CD14-positive monocyte (primary cell): Measurements from ENCODE around the gene TPRN. TPM values are rescaled to one million over a fixed set of nuclear protein-coding genes. Genes with fewer than 3 reads are reported as not detected.

Experiments used
- DNase-seq, 3 donors: peaks; one replicate each; pipeline ENCODE4 v3.0.0-alpha.2; 2011 to 2022
- H2AFZ ChIP-seq: 2 replicates; pipeline ENCODE4 v1.6.0; 2012; ENCODE audit warnings: mild to moderate bottlenecking, low read depth, low read length, inconsistent platforms; ENCODE audit not compliant: insufficient read depth, poor library complexity, severe bottlenecking
- H3K27ac ChIP-seq, 2 donors: 1 replicate in 1 of 2; 2 replicates in 1 of 2; pipeline ENCODE4 v1.5.1; 2012 to 2013; ENCODE audit warnings: low read length in 2 of 2, control low read depth in 1 of 2, inconsistent platforms in 1 of 2, low read depth in 1 of 2, mild to moderate bottlenecking in 1 of 2
- H3K27me3 ChIP-seq, 2 donors: one replicate each; pipeline versions ENCODE4 v1.6.0 to v1.6.1; 2011 to 2013; ENCODE audit warnings: low read length in 2 of 2; ENCODE audit not compliant: control insufficient read depth in 2 of 2, insufficient read depth in 2 of 2
- H3K36me3 ChIP-seq, 2 donors: replicated peaks in 1 of 2; 1 replicate in 1 of 2; 2 replicates in 1 of 2; pipeline versions ENCODE4 v1.5.1 to v1.6.1; 2012 to 2013; ENCODE audit warnings: low read length in 2 of 2, control low read depth in 1 of 2, inconsistent platforms in 1 of 2, mild to moderate bottlenecking in 1 of 2; ENCODE audit not compliant: insufficient read depth in 2 of 2, control insufficient read depth in 1 of 2
- H3K4me1 ChIP-seq, 2 donors: 1 replicate in 1 of 2; 2 replicates in 1 of 2; pipeline versions ENCODE4 v1.5.1 to v1.6.1; 2012 to 2013; ENCODE audit warnings: low read length in 2 of 2, control low read depth in 1 of 2, inconsistent platforms in 1 of 2, mild to moderate bottlenecking in 1 of 2, moderate library complexity in 1 of 2; ENCODE audit not compliant: insufficient read depth in 2 of 2, control insufficient read depth in 1 of 2
- H3K4me2 ChIP-seq: replicated peaks from 2 replicates; pipeline ENCODE3; 2012; ENCODE audit warnings: low read length, moderate library complexity, mild to moderate bottlenecking; ENCODE audit not compliant: poor library complexity, severe bottlenecking; ENCODE audit errors: extremely low read depth
- H3K4me3 ChIP-seq, 3 experiments: fragments of 200-600 bp in 1 of 3; sonication (generic) in 1 of 3; replicated peaks in 1 of 3; 1 replicate in 2 of 3; 2 replicates in 1 of 3; pipeline ENCODE4 v1.5.1; 2011 to 2013; ENCODE audit warnings: low read length in 3 of 3, mild to moderate bottlenecking in 3 of 3, control low read depth in 2 of 3, low read depth in 2 of 3, inconsistent platforms in 1 of 3, moderate library complexity in 1 of 3
- H3K79me2 ChIP-seq: 2 replicates; pipeline ENCODE4 v1.6.0; 2012; ENCODE audit warnings: mild to moderate bottlenecking, control low read depth, inconsistent platforms, low read length, moderate library complexity; ENCODE audit not compliant: insufficient read depth
- H3K9ac ChIP-seq: 2 replicates; pipeline ENCODE4 v1.6.0; 2017; ENCODE audit warnings: low read length, mild to moderate bottlenecking; ENCODE audit not compliant: insufficient read depth, poor library complexity, severe bottlenecking
- H3K9me3 ChIP-seq, 2 donors: replicated peaks in 1 of 2; 1 replicate in 1 of 2; 2 replicates in 1 of 2; pipeline versions ENCODE4 v1.5.1 to v1.6.1; 2012 to 2013; ENCODE audit warnings: low read length in 2 of 2, control low read depth in 1 of 2; ENCODE audit not compliant: control insufficient read depth in 1 of 2, insufficient read depth in 1 of 2
- H4K20me1 ChIP-seq: 2 replicates; pipeline ENCODE4 v1.6.0; 2012; ENCODE audit warnings: mild to moderate bottlenecking, low read length, control low read depth, moderate library complexity; ENCODE audit not compliant: insufficient read depth
- H3K27ac Mint-ChIP-seq, 7 donors: one replicate each; pipeline ENCODE4 v1.8.0; 2020; ENCODE audit warnings: mild to moderate bottlenecking in 7 of 7, mixed read lengths in 7 of 7, moderate library complexity in 6 of 7, inconsistent platforms in 2 of 7
- H3K27me3 Mint-ChIP-seq, 3 donors: one replicate each; pipeline ENCODE4 v1.8.0; 2021 to 2022; ENCODE audit warnings: low read depth in 3 of 3, mild to moderate bottlenecking in 3 of 3, mixed read lengths in 3 of 3, moderate library complexity in 3 of 3, inconsistent platforms in 1 of 3
- H3K36me3 Mint-ChIP-seq, 2 donors: one replicate each; pipeline ENCODE4 v1.8.0; 2020; ENCODE audit warnings: mixed read lengths in 2 of 2, inconsistent platforms in 1 of 2, mild to moderate bottlenecking in 1 of 2
- H3K4me1 Mint-ChIP-seq: one replicate; pipeline ENCODE4 v1.8.0; 2020; ENCODE audit warnings: mild to moderate bottlenecking, mixed read lengths
- H3K4me3 Mint-ChIP-seq, 2 donors: one replicate each; pipeline ENCODE4 v1.8.0; 2020; ENCODE audit warnings: mild to moderate bottlenecking in 2 of 2, mixed read lengths in 2 of 2, moderate library complexity in 1 of 2
- H3K9me3 Mint-ChIP-seq, 7 donors: one replicate each; pipeline ENCODE4 v1.8.0; 2020 to 2022; ENCODE audit warnings: mixed read lengths in 7 of 7, mild to moderate bottlenecking in 6 of 7, moderate library complexity in 6 of 7, inconsistent platforms in 2 of 7
- WGBS: methylation state at CpG from one replicate; pipeline ENCODE4 v1.1.5; 2013; ENCODE audit warnings: missing lambda C conversion rate; ENCODE audit not compliant: insufficient coverage; 5-methylcytosine and 5-hydroxymethylcytosine counted together
- intact Hi-C, 2 donors: fragments of 100-400 bp; cut with micrococcal nuclease; formaldehyde crosslinking; loops; one replicate each; pipeline versions ENCODE4 v1.15.0 to v1.15.1; 2023
- polyA plus RNA-seq, 3 donors: library from polyadenylated mRNA; depleted of rRNA in 1 of 3; unstranded in 2 of 3; stranded (reverse) in 1 of 3; fragments of 300-500 nt in 2 of 3; fragments of >200 nt in 1 of 3; fragmentation: Illumina TruSeq in 2 of 3; gene quantifications; 1 replicate in 2 of 3; 2 replicates in 1 of 3; pipeline ENCODE4 v1.2.3, GENCODE V29; 2012 to 2021
- TF ChIP-seq, protein P1 (sequence below): fragments of 200-600 bp; IDR thresholded peaks from one replicate; pipeline ENCODE4 v1.8.0; 2022; ENCODE audit warnings: antibody characterized with exemption, mild to moderate bottlenecking

The TPRN gene
- polyA plus RNA-seq, 3 donors, result 0.30 to 4.6 (median 0.46) TPM

GRCh38 chr9:137175345-137175961 lies 25.1 kb downstream of the TPRN start:
- intact Hi-C loops, result no loop called here
- Mint-ChIP-seq H3K27me3 (peaks cover 20 to 40% (median 37%) of the 10 kb centered on the region in 3 donors), H3K9me3 (no peaks in the 10 kb centered on the region), H3K4me1 (no peaks in the 10 kb centered on the region), H3K27ac (no peak overlapping the region), H3K4me3 (no peak overlapping the region), H3K36me3 (peaks cover 20 to 28% of the 10 kb centered on the region in 2 donors)
- Histone ChIP-seq H3K27ac (no peak overlapping the region), H3K4me2 (no peak overlapping the region), H3K9me3 (no peaks in the 10 kb centered on the region), H3K27me3 (peaks cover 2 to 33% of the 10 kb centered on the region in 2 donors), H2AFZ (no peak overlapping the region), H3K36me3 (peaks cover 29 to 36% of the 10 kb centered on the region in 2 donors), H3K4me1 (no peaks in the 10 kb centered on the region), H4K20me1 (no peaks in the 10 kb centered on the region), H3K79me2 (no peaks in the 10 kb centered on the region), H3K9ac (no peak overlapping the region), H3K4me3 (no peak overlapping the region)
- WGBS, result 87% methylated on average over 24 of the region's 33 CpGs
- TF ChIP-seq, protein P1, sequence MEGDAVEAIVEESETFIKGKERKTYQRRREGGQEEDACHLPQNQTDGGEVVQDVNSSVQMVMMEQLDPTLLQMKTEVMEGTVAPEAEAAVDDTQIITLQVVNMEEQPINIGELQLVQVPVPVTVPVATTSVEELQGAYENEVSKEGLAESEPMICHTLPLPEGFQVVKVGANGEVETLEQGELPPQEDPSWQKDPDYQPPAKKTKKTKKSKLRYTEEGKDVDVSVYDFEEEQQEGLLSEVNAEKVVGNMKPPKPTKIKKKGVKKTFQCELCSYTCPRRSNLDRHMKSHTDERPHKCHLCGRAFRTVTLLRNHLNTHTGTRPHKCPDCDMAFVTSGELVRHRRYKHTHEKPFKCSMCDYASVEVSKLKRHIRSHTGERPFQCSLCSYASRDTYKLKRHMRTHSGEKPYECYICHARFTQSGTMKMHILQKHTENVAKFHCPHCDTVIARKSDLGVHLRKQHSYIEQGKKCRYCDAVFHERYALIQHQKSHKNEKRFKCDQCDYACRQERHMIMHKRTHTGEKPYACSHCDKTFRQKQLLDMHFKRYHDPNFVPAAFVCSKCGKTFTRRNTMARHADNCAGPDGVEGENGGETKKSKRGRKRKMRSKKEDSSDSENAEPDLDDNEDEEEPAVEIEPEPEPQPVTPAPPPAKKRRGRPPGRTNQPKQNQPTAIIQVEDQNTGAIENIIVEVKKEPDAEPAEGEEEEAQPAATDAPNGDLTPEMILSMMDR, result no peak
- no peak for DNase-seq

GRCh38 chr9:137174722-137175293 lies 25.7 kb downstream of the TPRN start:
- Mint-ChIP-seq H3K36me3 (peaks cover 16 to 23% of the 10 kb centered on the region in 2 donors), H3K9me3 (no peaks in the 10 kb centered on the region), H3K4me1 (no peaks in the 10 kb centered on the region), H3K27me3 (peaks cover 25 to 46% (median 43%) of the 10 kb centered on the region in 3 donors), H3K4me3 (no peak overlapping the region), H3K27ac (no peak overlapping the region)
- H4K20me1 ChIP-seq, result no peaks in the 10 kb centered on the region
- H3K36me3 ChIP-seq, result peaks cover 23 to 30% of the 10 kb centered on the region in 2 donors
- DNase-seq, result no peak
- H3K4me3 ChIP-seq, result no peak overlapping the region
- H3K9ac ChIP-seq, result no peak overlapping the region
- intact Hi-C loops, result no loop called here
- peaks cover 3 to 40% of the 10 kb centered on the region in 2 donors for H3K27me3 ChIP-seq
- no peaks in the 10 kb centered on the region for H3K4me1 ChIP-seq
- H3K4me2 ChIP-seq, result no peak overlapping the region
- WGBS, result 80% methylated on average over 33 of the region's 34 CpGs
- H3K9me3 ChIP-seq, result no peaks in the 10 kb centered on the region
- no peak overlapping the region for H2AFZ ChIP-seq
- H3K79me2 ChIP-seq, result no peaks in the 10 kb centered on the region
- TF ChIP-seq, protein P1, result no peak
- no peak overlapping the region for H3K27ac ChIP-seq
